GM18867 (cell line): ENCODE measurements around the gene THADA.

Source experiments
- ATAC-seq: cut with Tn5 transposase; IDR thresholded peaks from one replicate; pipeline ENCODE4 v1.9.1; 2021; ENCODE audit warnings: mild to moderate bottlenecking, moderate library complexity; ENCODE audit not compliant: unreplicated experiment

THADA gene

GRCh38 chr2:43509886-43510285 is 86.0 kb downstream of the THADA start:
- ATAC-seq = no peak

- ATAC-seq = no peak
These were observed 87.6 kb downstream of the THADA start for GRCh38 chr2:43508209-43508608.

GRCh38 chr2:43507137-43507536 is 88.7 kb downstream of the THADA start:
- no peak for ATAC-seq

- ATAC-seq = no peak
These were observed 100.1 kb downstream of the THADA start for GRCh38 chr2:43495727-43496126.

GRCh38 chr2:43493954-43494353 is 101.9 kb downstream of the THADA start:
- no peak for ATAC-seq

- ATAC-seq = no peak
These were observed 104.7 kb downstream of the THADA start for GRCh38 chr2:43491065-43491639.

GRCh38 chr2:43490252-43490786 is 105.5 kb downstream of the THADA start:
- no peak for ATAC-seq

- no peak for ATAC-seq
These were observed 107.1 kb downstream of the THADA start for GRCh38 chr2:43488737-43489136.

- no peak for ATAC-seq
These were observed 109.2 kb downstream of the THADA start for GRCh38 chr2:43486603-43487002.

- ATAC-seq = no peak
These were observed 111.4 kb downstream of the THADA start for GRCh38 chr2:43484323-43484930.

- ATAC-seq = no peak
These were observed 112.9 kb downstream of the THADA start for GRCh38 chr2:43482961-43483360.

GRCh38 chr2:43481927-43482542 is 113.8 kb downstream of the THADA start:
- ATAC-seq = no peak

- ATAC-seq = no peak
These were observed 115.0 kb downstream of the THADA start for GRCh38 chr2:43480874-43481273.

- no peak for ATAC-seq
These were observed 117.3 kb downstream of the THADA start for GRCh38 chr2:43478412-43479086.

GRCh38 chr2:43475922-43476321 is 119.9 kb downstream of the THADA start:
- ATAC-seq = no peak

GRCh38 chr2:43475137-43475846 is 120.5 kb downstream of the THADA start:
- ATAC-seq = no peak

- no peak for ATAC-seq
These were observed 121.6 kb downstream of the THADA start for GRCh38 chr2:43474273-43474672.

GRCh38 chr2:43473767-43474166 is 122.1 kb downstream of the THADA start:
- no peak for ATAC-seq

GRCh38 chr2:43472527-43473194 is 123.2 kb downstream of the THADA start:
- no peak for ATAC-seq

GRCh38 chr2:43469713-43470112 is 126.1 kb downstream of the THADA start:
- no peak for ATAC-seq

GRCh38 chr2:43469094-43469493 is 126.7 kb downstream of the THADA start:
- ATAC-seq = no peak
